Adrenal gland (tissue), 5 donors: Measurements from ENCODE around the gene EML6.

Experiments
- CTCF ChIP-seq, 6 experiments: fragments of 450-650 bp in 4 of 6; fragments of 200-600 bp in 2 of 6; sonication (generic) in 1 of 6; IDR thresholded peaks; 1 replicate in 5 of 6; 2 replicates in 1 of 6; pipeline versions ENCODE4 v1.5.1 to v1.8.0; 2016 to 2021; ENCODE audit warnings: antibody characterized with exemption in 6 of 6, mild to moderate bottlenecking in 2 of 6, moderate library complexity in 1 of 6
- POLR2A ChIP-seq, 2 donors: fragments of 450-650 bp; IDR thresholded peaks; one replicate each; pipeline ENCODE4 v1.6.1; 2017; ENCODE audit warnings: antibody characterized with exemption in 2 of 2, mild to moderate bottlenecking in 2 of 2, moderate library complexity in 1 of 2
- donor health status: DM: no; HTN: no; CAD: no.

- TF ChIP-seq CTCF (IDR thresholded peaks at IDR 0.05) = no peak
- TF ChIP-seq POLR2A (IDR thresholded peaks at IDR 0.05) = no peak
These were observed 229.6 kb downstream of the EML6 start for GRCh38 chr2:54952978-54953456.
